OCI-LY7 (cell line): Measurements from ENCODE around the gene C10orf88. TPM values are rescaled to one million over a fixed set of nuclear protein-coding genes. Genes with fewer than 3 reads are reported as not detected.

Experiments used
- BruUV-seq: library from RNA; stranded (reverse); fragments of 400-500 nt; replicated peaks from 2 replicates; lab custom pipeline; 2021; lab: Mats Ljungman, UMichigan
- CTCF ChIA-PET: fragments of 300-600 bp; sonication (Branson Sonifier 250); formaldehyde crosslinking; loops from one replicate; lab custom pipeline; 2022; ENCODE audit warnings: antibody characterized with exemption; ENCODE audit not compliant: unreplicated experiment; lab: Charles Lee
- POLR2A ChIA-PET: fragments of 300-600 bp; sonication (Branson Sonifier 250); formaldehyde crosslinking; loops from one replicate; lab custom pipeline; 2022; ENCODE audit warnings: antibody characterized with exemption; lab: Charles Lee
- DNase-seq: peaks from one replicate; pipeline ENCODE4 v3.0.0-alpha.2; 2015; ENCODE audit warnings: low spot score
- H2AFZ ChIP-seq: fragments of 200-600 bp; sonication (generic), shearing (Covaris generic); 2 replicates; pipeline ENCODE4 v1.6.1; 2014; ENCODE audit warnings: mild to moderate bottlenecking, antibody characterized with exemption, low read length, moderate library complexity
- H3K27ac ChIP-seq: fragments of 200-600 bp; sonication (generic); 2 replicates; pipeline ENCODE4 v1.5.1; 2014; ENCODE audit warnings: mixed run types, low read depth, mild to moderate bottlenecking, moderate library complexity, low read length, inconsistent platforms; ENCODE audit not compliant: poor library complexity, severe bottlenecking
- H3K36me3 ChIP-seq: fragments of 200-600 bp; sonication (generic); 2 replicates; pipeline ENCODE4 v1.6.1; 2014; ENCODE audit warnings: mild to moderate bottlenecking, antibody characterized with exemption, low read length, moderate library complexity, mixed read lengths; ENCODE audit not compliant: insufficient read depth
- H3K4me1 ChIP-seq: fragments of 200-600 bp; sonication (generic); 2 replicates; pipeline ENCODE4 v1.5.1; 2014; ENCODE audit warnings: mild to moderate bottlenecking, low read length; ENCODE audit not compliant: insufficient read depth, poor library complexity, severe bottlenecking
- H3K4me2 ChIP-seq: fragments of 200-600 bp; sonication (generic); 2 replicates; pipeline ENCODE4 v1.6.1; 2014; ENCODE audit warnings: mild to moderate bottlenecking, low read length
- H3K4me3 ChIP-seq: fragments of 200-600 bp; sonication (generic); 2 replicates; pipeline ENCODE4 v1.5.1; 2014; ENCODE audit warnings: mild to moderate bottlenecking, low read depth, low read length; ENCODE audit not compliant: poor library complexity, severe bottlenecking
- H3K79me2 ChIP-seq: fragments of 200-600 bp; sonication (generic); 2 replicates; pipeline ENCODE4 v1.6.1; 2016; ENCODE audit warnings: low read depth, mild to moderate bottlenecking, low read length, moderate library complexity, mixed read lengths; ENCODE audit not compliant: insufficient read depth
- H3K9me2 ChIP-seq: fragments of 200-600 bp; sonication (generic); 2 replicates; pipeline ENCODE4 v1.6.1; 2016; ENCODE audit warnings: mild to moderate bottlenecking, low read length, mixed read lengths; ENCODE audit not compliant: insufficient read depth
- H3K9me3 ChIP-seq: fragments of 200-600 bp; sonication (generic); 2 replicates; pipeline ENCODE4 v1.6.1; 2014; ENCODE audit warnings: mild to moderate bottlenecking, mixed run types, low read length, mixed read lengths
- H4K20me1 ChIP-seq: fragments of 200-600 bp; sonication (generic); 2 replicates; pipeline ENCODE4 v1.6.1; 2014; ENCODE audit warnings: mild to moderate bottlenecking, antibody characterized with exemption, low read length, moderate library complexity, mixed read lengths; ENCODE audit not compliant: insufficient read depth
- CTCF ChIP-seq: fragments of 200-600 bp; sonication (generic); conservative IDR thresholded peaks from 2 replicates; pipeline ENCODE4 v1.5.1; 2014; ENCODE audit warnings: mild to moderate bottlenecking, antibody characterized with exemption, low read length, moderate library complexity, mixed read lengths
- EZH2phosphoT487 ChIP-seq: fragments of 200-600 bp; sonication (generic); IDR thresholded peaks from 2 replicates; pipeline ENCODE4 v1.6.1; 2018; ENCODE audit warnings: low read depth, borderline replicate concordance, mild to moderate bottlenecking, mixed run types, antibody characterized with exemption, low read length, moderate library complexity, mixed read lengths
- intact Hi-C: fragments of 100-400 bp; cut with micrococcal nuclease; formaldehyde crosslinking; loops from one replicate; pipeline ENCODE4 v1.10.0; 2022; ENCODE audit not compliant: unreplicated experiment
- total RNA-seq, 2 experiments: library from RNA; depleted of rRNA in 1 of 2; stranded (reverse); fragments of >200 nt in 1 of 2; shearing (Covaris generic) in 1 of 2; gene quantifications; 2 replicates each; pipeline ENCODE4 v1.2.3, GENCODE V29; 2014 to 2022

Gene C10orf88
- total RNA-seq, 2 experiments from 2014 or later: 5.5 to 11.9 TPM

- ChIA-PET CTCF (no interaction called here), POLR2A (no interaction called here)
- Histone ChIP-seq H3K4me3 (no peak overlapping the region), H3K4me2 (no peak overlapping the region), H3K36me3 (no peaks in the 10 kb centered on the region), H3K9me3 (no peaks in the 10 kb centered on the region), H3K9me2 (no peaks in the 10 kb centered on the region), H3K27ac (no peak overlapping the region), H4K20me1 (no peaks in the 10 kb centered on the region), H2AFZ (no peak overlapping the region), H3K79me2 (no peaks in the 10 kb centered on the region), H3K4me1 (no peaks in the 10 kb centered on the region)
- BruUV-seq: no TSS peak
- TF ChIP-seq EZH2phosphoT487 (no peak), CTCF (no peak)
- intact Hi-C loops: no loop called here
- DNase-seq: no peak
Measured at GRCh38 chr10:122884166-122884565, 69.9 kb downstream of the C10orf88 start.

- no peak for DNase-seq
- H3K4me2 ChIP-seq: no peak overlapping the region
- H3K79me2 ChIP-seq: peaks cover 12% of the 10 kb centered on the region; the same call in 1 of the 2 replicates
- H3K4me1 ChIP-seq: no peaks in the 10 kb centered on the region
- TF ChIP-seq CTCF (no peak), EZH2phosphoT487 (no peak)
- H3K27ac ChIP-seq: no peak overlapping the region
- CTCF ChIA-PET: no interaction called here
- H3K9me3 ChIP-seq: no peaks in the 10 kb centered on the region
- no peaks in the 10 kb centered on the region for H4K20me1 ChIP-seq
- intact Hi-C loops: no loop called here
- H3K36me3 ChIP-seq: no peaks in the 10 kb centered on the region
- BruUV-seq: no TSS peak
- no peak overlapping the region for H2AFZ ChIP-seq
- POLR2A ChIA-PET: no interaction called here
- no peak overlapping the region for H3K4me3 ChIP-seq
- H3K9me2 ChIP-seq: no peaks in the 10 kb centered on the region
Measured at GRCh38 chr10:122882766-122883165, 71.3 kb downstream of the C10orf88 start.

Other genes starting within 250 kb of the C10orf88 start
- gene CUZD1, start 108.4 kb downstream of the C10orf88 start, total RNA-seq (2014; rRNA removed; shearing (Covaris generic)): 1.0 and 1.8 TPM in 2 replicates
- 1.1 and 1.6 TPM in 2 replicates for gene CUZD1, start 108.4 kb downstream of the C10orf88 start, total RNA-seq (2022)
- gene FAM24B, start 74.6 kb downstream of the C10orf88 start, total RNA-seq (2014; rRNA removed; shearing (Covaris generic)): 8.4 and 11.1 TPM in 2 replicates
- 7.9 and 10.1 TPM in 2 replicates for gene FAM24B, start 74.6 kb downstream of the C10orf88 start, total RNA-seq (2022)
- gene FAM24A, start 43.6 kb downstream of the C10orf88 start, total RNA-seq (2014; rRNA removed; shearing (Covaris generic)): not detected in 2 replicates
- gene FAM24A, start 43.6 kb downstream of the C10orf88 start, total RNA-seq (2022): not detected in 2 replicates
- gene PSTK, start 26.2 kb upstream of the C10orf88 start, total RNA-seq (2014; rRNA removed; shearing (Covaris generic)): 4.9 and 7.4 TPM in 2 replicates
- 8.0 and 8.9 TPM in 2 replicates for gene PSTK, start 26.2 kb upstream of the C10orf88 start, total RNA-seq (2022)
- gene IKZF5, start 54.6 kb upstream of the C10orf88 start, total RNA-seq (2014; rRNA removed; shearing (Covaris generic)): 3.7 and 5.1 TPM in 2 replicates
- 15.2 and 15.8 TPM in 2 replicates for gene IKZF5, start 54.6 kb upstream of the C10orf88 start, total RNA-seq (2022)
- 3.7 and 3.8 TPM in 2 replicates for gene ACADSB, start 54.8 kb upstream of the C10orf88 start, total RNA-seq (2014; rRNA removed; shearing (Covaris generic))
- gene ACADSB, start 54.8 kb upstream of the C10orf88 start, total RNA-seq (2022): 13.4 and 14.7 TPM in 2 replicates
- gene HMX3, start 181.7 kb upstream of the C10orf88 start, total RNA-seq (2014; rRNA removed; shearing (Covaris generic)): 0.44 TPM in 1 of 2 replicates, not detected in the other
- gene HMX3, start 181.7 kb upstream of the C10orf88 start, total RNA-seq (2022): not detected in 2 replicates
- gene HMX2, start 193.9 kb upstream of the C10orf88 start, total RNA-seq (2014; rRNA removed; shearing (Covaris generic)): 1.2 and 2.0 TPM in 2 replicates
- 1.7 and 2.4 TPM in 2 replicates for gene HMX2, start 193.9 kb upstream of the C10orf88 start, total RNA-seq (2022)
- 437 and 526 TPM in 2 replicates for gene BUB3, start 200.2 kb upstream of the C10orf88 start, total RNA-seq (2014; rRNA removed; shearing (Covaris generic))
- 312 and 335 TPM in 2 replicates for gene BUB3, start 200.2 kb upstream of the C10orf88 start, total RNA-seq (2022)